Stimulated activated CD4-positive, alpha-beta T cell treated with anti-CD3 and anti-CD28 coated beads, Interleukin-1b, Interleukin-23, amount 100 ng/mL, for 1 hour (primary cell): ENCODE results near the gene HTR4.

Experiments
- DNase-seq, 2 donors: peaks; one replicate each; pipeline ENCODE4 v3.0.0-alpha.2; 2020; ENCODE audit warnings: low read depth in 2 of 2

The HTR4 gene

GRCh38 chr5:148607406-148607805, 46.9 kb downstream of the HTR4 start:
- no peak for DNase-seq

GRCh38 chr5:148606296-148606695, 48.0 kb downstream of the HTR4 start:
- DNase-seq = no peak

GRCh38 chr5:148599187-148599586, 55.1 kb downstream of the HTR4 start:
- DNase-seq = no peak

GRCh38 chr5:148595697-148596096, 58.6 kb downstream of the HTR4 start:
- DNase-seq = no peak

- no peak for DNase-seq
Observed at GRCh38 chr5:148586796-148587195, 67.5 kb downstream of the HTR4 start.

GRCh38 chr5:148585988-148586387, 68.3 kb downstream of the HTR4 start:
- DNase-seq = no peak

GRCh38 chr5:148584103-148584502, 70.2 kb downstream of the HTR4 start:
- no peak for DNase-seq

GRCh38 chr5:148583421-148583965, 70.8 kb downstream of the HTR4 start:
- DNase-seq = no peak

- no peak for DNase-seq
Observed at GRCh38 chr5:148574167-148574566, 80.2 kb downstream of the HTR4 start.

GRCh38 chr5:148573374-148573773, 81.0 kb downstream of the HTR4 start:
- DNase-seq = no peak

GRCh38 chr5:148569948-148570347, 84.4 kb downstream of the HTR4 start:
- DNase-seq = no peak

- DNase-seq = no peak
Observed at GRCh38 chr5:148565148-148565547, 89.2 kb downstream of the HTR4 start.

- DNase-seq = no peak
Observed at GRCh38 chr5:148563021-148563420, 91.3 kb downstream of the HTR4 start.

- DNase-seq = no peak
Observed at GRCh38 chr5:148561801-148562311, 92.5 kb downstream of the HTR4 start.

- no peak for DNase-seq
Observed at GRCh38 chr5:148559461-148559860, 94.9 kb downstream of the HTR4 start.

GRCh38 chr5:148558892-148559291, 95.4 kb downstream of the HTR4 start:
- no peak for DNase-seq

- DNase-seq = no peak
Observed at GRCh38 chr5:148556835-148557234, 97.5 kb downstream of the HTR4 start.

GRCh38 chr5:148554621-148555020, 99.7 kb downstream of the HTR4 start:
- no peak for DNase-seq

GRCh38 chr5:148543727-148544126, 110.6 kb downstream of the HTR4 start:
- no peak for DNase-seq

GRCh38 chr5:148542812-148543211, 111.5 kb downstream of the HTR4 start:
- DNase-seq = no peak

GRCh38 chr5:148541054-148541835, 113.1 kb downstream of the HTR4 start:
- DNase-seq = no peak

- no peak for DNase-seq
Observed at GRCh38 chr5:148540647-148541046, 113.7 kb downstream of the HTR4 start.

- no peak for DNase-seq
Observed at GRCh38 chr5:148539851-148540250, 114.5 kb downstream of the HTR4 start.
